HEK293 (cell line): ENCODE measurements around the gene SLC39A11.
A peak's percentile ranks its signal among the peaks of the same experiment; 100 is the strongest.

ENCODE experiments used
- CTCF ChIA-PET: fragments of 350-600 bp; formaldehyde crosslinking; extraction: SDS; loops from one replicate; lab custom pipeline; 2021; ENCODE audit warnings: antibody characterized with exemption; lab: Yijun Ruan, JAX
- POLR2A ChIA-PET: fragments of 300-600 bp; formaldehyde crosslinking; extraction: SDS; loops from one replicate; lab custom pipeline; 2020; ENCODE audit warnings: antibody characterized with exemption, inconsistent platforms; lab: Yijun Ruan, JAX
- H3K27ac ChIP-seq: fragments of 200-500 bp; sonication (Bioruptor generic); 2 replicates; pipeline ENCODE4 v1.5.1; 2014; ENCODE audit warnings: low read depth, low read length, control low read depth, inconsistent platforms; ENCODE audit errors: extremely low read depth
- H3K36me3 ChIP-seq, 2 experiments: fragments of 200-500 bp in 1 of 2; sonication (Bioruptor generic) in 1 of 2; 1 replicate in 1 of 2; 2 replicates in 1 of 2; pipeline ENCODE4 v1.5.1; 2014 to 2017; ENCODE audit warnings: inconsistent platforms in 2 of 2, low read length in 2 of 2; ENCODE audit not compliant: control insufficient read depth in 2 of 2, insufficient read depth in 1 of 2
- H3K4me1 ChIP-seq: fragments of 200-500 bp; sonication (Bioruptor generic); 2 replicates; pipeline ENCODE4 v1.5.1; 2014; ENCODE audit warnings: mild to moderate bottlenecking, low read length, inconsistent platforms; ENCODE audit not compliant: control insufficient read depth, insufficient read depth
- H3K4me3 ChIP-seq: 2 replicates; pipeline ENCODE4 v1.5.1; 2011; ENCODE audit warnings: low read depth, mild to moderate bottlenecking, control low read depth, low read length, moderate library complexity
- H3K9me3 ChIP-seq: fragments of 200-500 bp; sonication (Bioruptor generic); 2 replicates; pipeline ENCODE4 v1.5.1; 2014; ENCODE audit warnings: low read depth, low read length, inconsistent platforms; ENCODE audit not compliant: control insufficient read depth, insufficient read depth
- FEZF1 ChIP-seq: fragments of 450-650 bp; formaldehyde crosslinking; IDR thresholded peaks from 2 replicates; pipeline ENCODE4 v1.5.1; 2016; ENCODE audit warnings: missing biosample characterization, missing genetic modification characterization
- KLF16 ChIP-seq: fragments of 450-650 bp; formaldehyde crosslinking; IDR thresholded peaks from 2 replicates; pipeline ENCODE4 v1.5.1; 2017; ENCODE audit warnings: missing biosample characterization, missing genetic modification characterization
- KLF7 ChIP-seq: fragments of 450-650 bp; formaldehyde crosslinking; IDR thresholded peaks from 2 replicates; pipeline ENCODE4 v1.5.1; 2016; ENCODE audit warnings: missing biosample characterization, missing genetic modification characterization, borderline replicate concordance
- KLF9 ChIP-seq: fragments of 450-650 bp; formaldehyde crosslinking; IDR thresholded peaks from 2 replicates; pipeline ENCODE4 v1.5.1; 2016; ENCODE audit warnings: missing biosample characterization, missing genetic modification characterization, low read depth
- SCRT2 ChIP-seq: fragments of 450-650 bp; formaldehyde crosslinking; IDR thresholded peaks from 2 replicates; pipeline ENCODE4 v1.5.1; 2016; ENCODE audit warnings: missing biosample characterization, missing genetic modification characterization
- TCF7L2 ChIP-seq: IDR thresholded peaks from 2 replicates; pipeline ENCODE4 v1.6.1; 2011; ENCODE audit warnings: low read depth, mild to moderate bottlenecking, inconsistent platforms, low read length, moderate library complexity, borderline replicate concordance
- ZBTB17 ChIP-seq: fragments of 450-650 bp; formaldehyde crosslinking; IDR thresholded peaks from 2 replicates; pipeline ENCODE4 v1.5.1; 2016; ENCODE audit warnings: missing biosample characterization, missing genetic modification characterization
- ZFHX2 ChIP-seq: fragments of 450-650 bp; formaldehyde crosslinking; conservative IDR thresholded peaks from 2 replicates; pipeline ENCODE4 v1.5.1; 2016; ENCODE audit warnings: missing biosample characterization, missing genetic modification characterization
- ZIC2 ChIP-seq: fragments of 450-650 bp; formaldehyde crosslinking; IDR thresholded peaks from 2 replicates; pipeline ENCODE4 v1.5.1; 2016; ENCODE audit warnings: missing biosample characterization, missing genetic modification characterization
- ZNF112 ChIP-seq: fragments of 450-650 bp; formaldehyde crosslinking; IDR thresholded peaks from 2 replicates; pipeline ENCODE4 v1.5.0; 2017; ENCODE audit warnings: missing biosample characterization, missing genetic modification characterization
- ZNF157 ChIP-seq: fragments of 450-650 bp; formaldehyde crosslinking; IDR thresholded peaks from 2 replicates; pipeline ENCODE4 v1.5.1; 2016; ENCODE audit warnings: missing biosample characterization, missing genetic modification characterization
- ZNF292 ChIP-seq: fragments of 450-650 bp; formaldehyde crosslinking; IDR thresholded peaks from 2 replicates; pipeline ENCODE4 v1.5.1; 2016; ENCODE audit warnings: low read depth, missing biosample characterization, missing genetic modification characterization, borderline replicate concordance
- ZNF37A ChIP-seq: fragments of 450-650 bp; IDR thresholded peaks from 2 replicates; pipeline ENCODE4 v1.5.1; 2018; ENCODE audit warnings: missing biosample characterization, missing genetic modification characterization
- ZNF391 ChIP-seq: fragments of 450-650 bp; formaldehyde crosslinking; IDR thresholded peaks from 2 replicates; pipeline ENCODE4 v1.5.1; 2016; ENCODE audit warnings: low read depth, missing biosample characterization, missing genetic modification characterization, borderline replicate concordance
- ZNF416 ChIP-seq: fragments of 450-650 bp; formaldehyde crosslinking; IDR thresholded peaks from 2 replicates; pipeline ENCODE4 v1.5.1; 2016; ENCODE audit warnings: missing biosample characterization, missing genetic modification characterization
- ZNF423 ChIP-seq: fragments of 450-650 bp; formaldehyde crosslinking; IDR thresholded peaks from 2 replicates; pipeline ENCODE4 v1.5.1; 2016; ENCODE audit warnings: missing biosample characterization, missing genetic modification characterization
- ZNF449 ChIP-seq: fragments of 450-650 bp; formaldehyde crosslinking; IDR thresholded peaks from 2 replicates; pipeline ENCODE4 v1.5.1; 2017; ENCODE audit warnings: missing biosample characterization, mild to moderate bottlenecking, missing genetic modification characterization, moderate library complexity
- ZNF521 ChIP-seq: fragments of 450-650 bp; formaldehyde crosslinking; IDR thresholded peaks from 2 replicates; pipeline ENCODE4 v1.5.1; 2017; ENCODE audit warnings: missing biosample characterization, mild to moderate bottlenecking, missing genetic modification characterization
- ZNF623 ChIP-seq: fragments of 450-650 bp; formaldehyde crosslinking; IDR thresholded peaks from 2 replicates; pipeline ENCODE4 v1.5.1; 2016; ENCODE audit warnings: missing biosample characterization, missing genetic modification characterization
- ZNF660 ChIP-seq: fragments of 450-650 bp; IDR thresholded peaks from 2 replicates; pipeline ENCODE4 v1.5.1; 2018; ENCODE audit warnings: missing biosample characterization, mild to moderate bottlenecking, missing genetic modification characterization
- ZNF707 ChIP-seq: fragments of 450-650 bp; formaldehyde crosslinking; IDR thresholded peaks from 2 replicates; pipeline ENCODE4 v1.5.1; 2016; ENCODE audit warnings: missing biosample characterization, missing genetic modification characterization
- ZNF768 ChIP-seq: fragments of 450-650 bp; formaldehyde crosslinking; IDR thresholded peaks from 2 replicates; pipeline ENCODE4 v1.5.1; 2018; ENCODE audit warnings: missing biosample characterization, mild to moderate bottlenecking, missing genetic modification characterization
- ZSCAN16 ChIP-seq: fragments of 450-650 bp; formaldehyde crosslinking; IDR thresholded peaks from 2 replicates; pipeline ENCODE4 v1.5.1; 2016; ENCODE audit warnings: missing biosample characterization, missing genetic modification characterization
- ZSCAN4 ChIP-seq: fragments of 450-650 bp; formaldehyde crosslinking; IDR thresholded peaks from 2 replicates; pipeline ENCODE4 v1.5.1; 2017; ENCODE audit warnings: missing biosample characterization, missing genetic modification characterization
- TF ChIP-seq, protein P1 (sequence below): fragments of 450-650 bp; formaldehyde crosslinking; IDR thresholded peaks from 2 replicates; pipeline ENCODE4 v1.5.1; 2016; ENCODE audit warnings: missing biosample characterization, missing genetic modification characterization
- TF ChIP-seq, protein P2 (sequence below): fragments of 450-650 bp; formaldehyde crosslinking; conservative IDR thresholded peaks from 2 replicates; pipeline ENCODE4 v1.5.1; 2016; ENCODE audit warnings: low read depth, missing biosample characterization, missing genetic modification characterization
- TF ChIP-seq, protein P3 (sequence below): fragments of 450-650 bp; formaldehyde crosslinking; IDR thresholded peaks from 2 replicates; pipeline ENCODE4 v1.5.1; 2017; ENCODE audit warnings: missing biosample characterization, missing genetic modification characterization

Gene SLC39A11

DNA sequence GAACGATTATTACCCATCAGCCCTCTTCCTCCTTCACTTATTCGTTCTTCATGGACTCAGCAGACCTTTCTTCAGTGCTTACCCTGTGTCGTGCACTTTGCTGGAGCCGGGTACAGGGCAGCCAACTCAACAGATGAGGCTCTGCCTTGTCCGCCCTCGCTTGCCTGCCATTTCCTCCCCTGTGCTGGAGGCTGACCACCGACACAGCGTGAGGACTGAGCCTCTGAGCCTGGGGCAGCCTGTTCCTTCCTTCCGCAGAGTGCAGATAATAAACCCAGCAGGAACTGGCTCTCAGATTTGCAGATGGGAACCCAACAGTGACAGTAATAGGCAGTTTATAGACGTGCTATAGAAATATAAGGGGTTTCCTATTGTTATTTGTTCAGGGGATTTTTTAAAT, 7.0 kb upstream of the SLC39A11 start:
- H3K4me3 ChIP-seq = no peak overlapping the region
- H3K9me3 ChIP-seq = no peaks in the 10 kb centered on the region
- ChIA-PET CTCF (no interaction called here), POLR2A (no interaction called here)
- no peaks in the 10 kb centered on the region for H3K36me3 ChIP-seq
- TF ChIP-seq SCRT2 (tag by site-specific recombination) (no peak), ZNF768 (tag by site-specific recombination) (no peak), TCF7L2 (no peak), ZNF391 (no peak), FEZF1 (tag by site-specific recombination) (peak; percentile 27; the same call in 1 of the 2 replicates), ZNF292 (tag by site-specific recombination) (no peak), ZNF707 (tag by site-specific recombination) (no peak), ZNF416 (tag by site-specific recombination) (no peak), ZNF521 (tag by site-specific recombination) (no peak), KLF7 (tag by site-specific recombination) (no peak), ZNF37A (tag by site-specific recombination) (no peak), ZNF623 (tag by site-specific recombination) (no peak), ZNF449 (tag by site-specific recombination) (no peak), ZIC2 (tag by site-specific recombination) (peak; percentile 97), ZSCAN16 (peak; percentile 62; the same call in 1 of the 2 replicates), ZNF157 (tag by site-specific recombination) (no peak), ZBTB17 (tag by site-specific recombination) (peak; percentile 98), ZFHX2 (tag by site-specific recombination) (0 out of 2 replicates have a peak, but pooled peaks have one; percentile 16)
- TF ChIP-seq, protein P1, sequence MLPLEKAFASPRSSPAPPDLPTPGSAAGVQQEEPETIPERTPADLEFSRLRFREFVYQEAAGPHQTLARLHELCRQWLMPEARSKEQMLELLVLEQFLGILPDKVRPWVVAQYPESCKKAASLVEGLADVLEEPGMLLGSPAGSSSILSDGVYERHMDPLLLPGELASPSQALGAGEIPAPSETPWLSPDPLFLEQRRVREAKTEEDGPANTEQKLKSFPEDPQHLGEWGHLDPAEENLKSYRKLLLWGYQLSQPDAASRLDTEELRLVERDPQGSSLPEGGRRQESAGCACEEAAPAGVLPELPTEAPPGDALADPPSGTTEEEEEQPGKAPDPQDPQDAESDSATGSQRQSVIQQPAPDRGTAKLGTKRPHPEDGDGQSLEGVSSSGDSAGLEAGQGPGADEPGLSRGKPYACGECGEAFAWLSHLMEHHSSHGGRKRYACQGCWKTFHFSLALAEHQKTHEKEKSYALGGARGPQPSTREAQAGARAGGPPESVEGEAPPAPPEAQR = no peak
- H3K4me1 ChIP-seq = no peaks in the 10 kb centered on the region
- no peak overlapping the region for H3K27ac ChIP-seq

- H3K36me3 ChIP-seq = no peaks in the 10 kb centered on the region
- POLR2A ChIA-PET = no interaction called here
- TF ChIP-seq, protein P2, sequence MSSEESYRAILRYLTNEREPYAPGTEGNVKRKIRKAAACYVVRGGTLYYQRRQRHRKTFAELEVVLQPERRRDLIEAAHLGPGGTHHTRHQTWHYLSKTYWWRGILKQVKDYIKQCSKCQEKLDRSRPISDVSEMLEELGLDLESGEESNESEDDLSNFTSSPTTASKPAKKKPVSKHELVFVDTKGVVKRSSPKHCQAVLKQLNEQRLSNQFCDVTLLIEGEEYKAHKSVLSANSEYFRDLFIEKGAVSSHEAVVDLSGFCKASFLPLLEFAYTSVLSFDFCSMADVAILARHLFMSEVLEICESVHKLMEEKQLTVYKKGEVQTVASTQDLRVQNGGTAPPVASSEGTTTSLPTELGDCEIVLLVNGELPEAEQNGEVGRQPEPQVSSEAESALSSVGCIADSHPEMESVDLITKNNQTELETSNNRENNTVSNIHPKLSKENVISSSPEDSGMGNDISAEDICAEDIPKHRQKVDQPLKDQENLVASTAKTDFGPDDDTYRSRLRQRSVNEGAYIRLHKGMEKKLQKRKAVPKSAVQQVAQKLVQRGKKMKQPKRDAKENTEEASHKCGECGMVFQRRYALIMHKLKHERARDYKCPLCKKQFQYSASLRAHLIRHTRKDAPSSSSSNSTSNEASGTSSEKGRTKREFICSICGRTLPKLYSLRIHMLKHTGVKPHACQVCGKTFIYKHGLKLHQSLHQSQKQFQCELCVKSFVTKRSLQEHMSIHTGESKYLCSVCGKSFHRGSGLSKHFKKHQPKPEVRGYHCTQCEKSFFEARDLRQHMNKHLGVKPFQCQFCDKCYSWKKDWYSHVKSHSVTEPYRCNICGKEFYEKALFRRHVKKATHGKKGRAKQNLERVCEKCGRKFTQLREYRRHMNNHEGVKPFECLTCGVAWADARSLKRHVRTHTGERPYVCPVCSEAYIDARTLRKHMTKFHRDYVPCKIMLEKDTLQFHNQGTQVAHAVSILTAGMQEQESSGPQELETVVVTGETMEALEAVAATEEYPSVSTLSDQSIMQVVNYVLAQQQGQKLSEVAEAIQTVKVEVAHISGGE (tag by site-specific recombination) = no peak
- TF ChIP-seq KLF16 (no peak), ZNF112 (tag by site-specific recombination) (no peak), ZNF423 (tag by site-specific recombination) (peak; percentile 50; the same call in 1 of the 2 replicates), ZSCAN4 (tag by site-specific recombination) (no peak), ZNF660 (tag by site-specific recombination) (no peak), KLF9 (no peak), ZIC2 (tag by site-specific recombination) (peak; percentile 83)
- TF ChIP-seq, protein P3, sequence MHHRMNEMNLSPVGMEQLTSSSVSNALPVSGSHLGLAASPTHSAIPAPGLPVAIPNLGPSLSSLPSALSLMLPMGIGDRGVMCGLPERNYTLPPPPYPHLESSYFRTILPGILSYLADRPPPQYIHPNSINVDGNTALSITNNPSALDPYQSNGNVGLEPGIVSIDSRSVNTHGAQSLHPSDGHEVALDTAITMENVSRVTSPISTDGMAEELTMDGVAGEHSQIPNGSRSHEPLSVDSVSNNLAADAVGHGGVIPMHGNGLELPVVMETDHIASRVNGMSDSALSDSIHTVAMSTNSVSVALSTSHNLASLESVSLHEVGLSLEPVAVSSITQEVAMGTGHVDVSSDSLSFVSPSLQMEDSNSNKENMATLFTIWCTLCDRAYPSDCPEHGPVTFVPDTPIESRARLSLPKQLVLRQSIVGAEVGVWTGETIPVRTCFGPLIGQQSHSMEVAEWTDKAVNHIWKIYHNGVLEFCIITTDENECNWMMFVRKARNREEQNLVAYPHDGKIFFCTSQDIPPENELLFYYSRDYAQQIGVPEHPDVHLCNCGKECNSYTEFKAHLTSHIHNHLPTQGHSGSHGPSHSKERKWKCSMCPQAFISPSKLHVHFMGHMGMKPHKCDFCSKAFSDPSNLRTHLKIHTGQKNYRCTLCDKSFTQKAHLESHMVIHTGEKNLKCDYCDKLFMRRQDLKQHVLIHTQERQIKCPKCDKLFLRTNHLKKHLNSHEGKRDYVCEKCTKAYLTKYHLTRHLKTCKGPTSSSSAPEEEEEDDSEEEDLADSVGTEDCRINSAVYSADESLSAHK (tag by site-specific recombination) = no peak
Measured at GRCh38 chr17:73098919-73099318, 6.4 kb upstream of the SLC39A11 start.

More at GRCh38 chr17:73098919-73099318, 6.4 kb upstream of the SLC39A11 start:
- Histone ChIP-seq H3K9me3 (no peaks in the 10 kb centered on the region), H3K27ac (no peak overlapping the region), H3K4me3 (no peak overlapping the region), H3K4me1 (no peaks in the 10 kb centered on the region)
- CTCF ChIA-PET = no interaction called here
